H9 (cell line): ENCODE results near the gene HYAL1. TPM values are rescaled to one million over a fixed set of nuclear protein-coding genes. Genes with fewer than 3 reads are reported as not detected.
A peak's percentile ranks its signal among the peaks of the same experiment; 100 is the strongest.

ENCODE experiments used
- DNase-seq: peaks from one replicate; pipeline ENCODE4 v3.0.0-alpha.2; 2017
- H2AFZ ChIP-seq: one replicate; pipeline ENCODE4 v1.6.1; 2013; ENCODE audit warnings: mild to moderate bottlenecking, low read length, control low read depth, moderate library complexity
- H2AK5ac ChIP-seq: 2 replicates; pipeline ENCODE4 v1.6.1; 2013; ENCODE audit warnings: low read length, control low read depth, mixed read lengths; ENCODE audit not compliant: insufficient read length
- H2BK120ac ChIP-seq: one replicate; pipeline ENCODE4 v1.6.1; 2013; ENCODE audit warnings: low read depth, mild to moderate bottlenecking, low read length, control low read depth, inconsistent platforms; ENCODE audit not compliant: poor library complexity, severe bottlenecking
- H2BK12ac ChIP-seq: 2 replicates; pipeline ENCODE4 v1.6.1; 2013; ENCODE audit warnings: low read length, control low read depth, mixed read lengths, low read depth; ENCODE audit not compliant: insufficient read length
- H2BK15ac ChIP-seq: 2 replicates; pipeline ENCODE4 v1.6.1; 2013; ENCODE audit warnings: low read depth, low read length, control low read depth
- H2BK20ac ChIP-seq: one replicate; pipeline ENCODE4 v1.6.1; 2013; ENCODE audit warnings: low read depth, mild to moderate bottlenecking, low read length, control low read depth, inconsistent platforms; ENCODE audit not compliant: poor library complexity, severe bottlenecking
- H2BK5ac ChIP-seq: 2 replicates; pipeline ENCODE4 v1.6.1; 2013; ENCODE audit warnings: low read length, control low read depth, mixed read lengths; ENCODE audit not compliant: insufficient read length
- H3K14ac ChIP-seq: 2 replicates; pipeline ENCODE4 v1.6.1; 2013; ENCODE audit warnings: low read length, control low read depth; ENCODE audit not compliant: insufficient read depth
- H3K18ac ChIP-seq: 2 replicates; pipeline ENCODE4 v1.6.1; 2013; ENCODE audit warnings: low read depth, mild to moderate bottlenecking, mixed read lengths, low read length, control low read depth; ENCODE audit not compliant: insufficient read length
- H3K23ac ChIP-seq: 2 replicates; pipeline ENCODE4 v1.6.1; 2013; ENCODE audit warnings: low read length, control low read depth, mixed read lengths, low read depth; ENCODE audit not compliant: insufficient read length
- H3K23me2 ChIP-seq: 2 replicates; pipeline ENCODE4 v1.6.1; 2013; ENCODE audit warnings: low read depth, mild to moderate bottlenecking, mixed read lengths, low read length, control low read depth; ENCODE audit not compliant: insufficient read length, poor library complexity, severe bottlenecking
- H3K27ac ChIP-seq: 2 replicates; pipeline ENCODE4 v1.5.1; 2013; ENCODE audit warnings: low read length, control low read depth, mixed read lengths, low read depth; ENCODE audit not compliant: insufficient read length
- H3K27me3 ChIP-seq: 2 replicates; pipeline ENCODE4 v1.6.1; 2013; ENCODE audit warnings: low read length, control low read depth, inconsistent platforms; ENCODE audit not compliant: insufficient read depth
- H3K4ac ChIP-seq: 2 replicates; pipeline ENCODE4 v1.6.1; 2013; ENCODE audit warnings: low read depth, mild to moderate bottlenecking, control low read depth, inconsistent platforms, low read length, moderate library complexity
- H3K4me1 ChIP-seq: 2 replicates; pipeline ENCODE4 v1.6.1; 2013; ENCODE audit warnings: low read length, control low read depth, inconsistent platforms; ENCODE audit not compliant: insufficient read depth
- H3K4me2 ChIP-seq: 2 replicates; pipeline ENCODE4 v1.6.1; 2013; ENCODE audit warnings: low read length, control low read depth, mixed read lengths; ENCODE audit not compliant: insufficient read length, insufficient read depth
- H3K56ac ChIP-seq: 2 replicates; pipeline ENCODE4 v1.6.1; 2013; ENCODE audit warnings: low read depth, mild to moderate bottlenecking, mixed read lengths, low read length, control low read depth; ENCODE audit not compliant: insufficient read length
- H3K79me1 ChIP-seq: 2 replicates; pipeline ENCODE4 v1.6.1; 2013; ENCODE audit warnings: low read depth, mild to moderate bottlenecking, moderate library complexity, low read length, control low read depth, inconsistent platforms; ENCODE audit not compliant: insufficient read depth, poor library complexity, severe bottlenecking
- H3K79me2 ChIP-seq: 2 replicates; pipeline ENCODE4 v1.6.1; 2013; ENCODE audit warnings: low read length, control low read depth, inconsistent platforms; ENCODE audit not compliant: insufficient read depth
- H3K9ac ChIP-seq: 2 replicates; pipeline ENCODE4 v1.6.1; 2013; ENCODE audit warnings: low read length, control low read depth, mixed read lengths; ENCODE audit not compliant: insufficient read length; ENCODE audit errors: extremely low read depth
- H3K9me3 ChIP-seq: one replicate; pipeline ENCODE4 v1.6.1; 2013; ENCODE audit warnings: low read depth, low read length, inconsistent platforms; ENCODE audit not compliant: control insufficient read depth
- H3T11ph ChIP-seq: one replicate; pipeline ENCODE4 v1.6.1; 2013; ENCODE audit warnings: mild to moderate bottlenecking, low read length, control low read depth, inconsistent platforms
- H4K20me1 ChIP-seq: one replicate; pipeline ENCODE4 v1.6.1; 2013; ENCODE audit not compliant: control insufficient read depth, insufficient read length, insufficient read depth
- H4K5ac ChIP-seq: 2 replicates; pipeline ENCODE4 v1.6.1; 2013; ENCODE audit warnings: low read depth, mild to moderate bottlenecking, mixed read lengths, low read length, control low read depth; ENCODE audit not compliant: insufficient read length
- H4K8ac ChIP-seq: replicated peaks from 2 replicates; pipeline ENCODE4 v1.6.1; 2013; ENCODE audit warnings: low read length, control low read depth, mixed read lengths, low read depth; ENCODE audit not compliant: insufficient read length
- H4K91ac ChIP-seq: 2 replicates; pipeline ENCODE4 v1.6.1; 2013; ENCODE audit warnings: low read depth, mild to moderate bottlenecking, moderate library complexity, mixed read lengths, low read length, control low read depth; ENCODE audit not compliant: insufficient read length
- H3K27ac Mint-ChIP-seq, 3 experiments: 2 replicates in 2 of 3; 3 replicates in 1 of 3; pipeline ENCODE4 v1.8.0; 2020 to 2021; ENCODE audit warnings: mixed read lengths in 3 of 3, mild to moderate bottlenecking in 1 of 3, moderate library complexity in 1 of 3
- H3K27me3 Mint-ChIP-seq: 2 replicates; pipeline ENCODE4 v1.8.0; 2021; ENCODE audit warnings: low read depth, mild to moderate bottlenecking, moderate library complexity, mixed read lengths
- H3K36me3 Mint-ChIP-seq, 3 experiments: 2 replicates in 2 of 3; 3 replicates in 1 of 3; pipeline ENCODE4 v1.8.0; 2020 to 2021; ENCODE audit warnings: low read depth in 3 of 3, mixed read lengths in 3 of 3; ENCODE audit not compliant: insufficient read depth in 1 of 3
- H3K4me1 Mint-ChIP-seq, 2 experiments: 2 replicates each; pipeline ENCODE4 v1.8.0; 2020; ENCODE audit warnings: mixed read lengths in 2 of 2
- H3K4me3 Mint-ChIP-seq, 2 experiments: 2 replicates in 1 of 2; 3 replicates in 1 of 2; pipeline ENCODE4 v1.8.0; 2020 to 2021; ENCODE audit warnings: mild to moderate bottlenecking in 2 of 2, mixed read lengths in 2 of 2, moderate library complexity in 1 of 2
- H3K9me3 Mint-ChIP-seq, 2 experiments: 2 replicates in 1 of 2; 3 replicates in 1 of 2; pipeline ENCODE4 v1.8.0; 2020; ENCODE audit warnings: mild to moderate bottlenecking in 2 of 2, mixed read lengths in 2 of 2, moderate library complexity in 1 of 2
- CTCF ChIP-seq: fragments of 200-600 bp; sonication (generic); conservative IDR thresholded peaks from 3 replicates; pipeline ENCODE4 v1.8.0; 2021; ENCODE audit warnings: antibody characterized with exemption, mild to moderate bottlenecking
- WGBS: extraction: QIAGEN DNeasy Blood & Tissue Kit; methylation state at CpG from one replicate; pipeline ENCODE4 v1.1.7; 2013; ENCODE audit warnings: missing lambda C conversion rate, low lambda C conversion rate, mixed read lengths; ENCODE audit not compliant: insufficient read length; ENCODE audit errors: extremely low coverage; 5-methylcytosine and 5-hydroxymethylcytosine counted together
- total RNA-seq: library from RNA; stranded (reverse); gene quantifications from 2 replicates; pipeline ENCODE4 v1.2.1, GENCODE V29; 2021

Gene HYAL1
- total RNA-seq, 1 experiment from 2014 or later, result 2.0 TPM

DNA sequence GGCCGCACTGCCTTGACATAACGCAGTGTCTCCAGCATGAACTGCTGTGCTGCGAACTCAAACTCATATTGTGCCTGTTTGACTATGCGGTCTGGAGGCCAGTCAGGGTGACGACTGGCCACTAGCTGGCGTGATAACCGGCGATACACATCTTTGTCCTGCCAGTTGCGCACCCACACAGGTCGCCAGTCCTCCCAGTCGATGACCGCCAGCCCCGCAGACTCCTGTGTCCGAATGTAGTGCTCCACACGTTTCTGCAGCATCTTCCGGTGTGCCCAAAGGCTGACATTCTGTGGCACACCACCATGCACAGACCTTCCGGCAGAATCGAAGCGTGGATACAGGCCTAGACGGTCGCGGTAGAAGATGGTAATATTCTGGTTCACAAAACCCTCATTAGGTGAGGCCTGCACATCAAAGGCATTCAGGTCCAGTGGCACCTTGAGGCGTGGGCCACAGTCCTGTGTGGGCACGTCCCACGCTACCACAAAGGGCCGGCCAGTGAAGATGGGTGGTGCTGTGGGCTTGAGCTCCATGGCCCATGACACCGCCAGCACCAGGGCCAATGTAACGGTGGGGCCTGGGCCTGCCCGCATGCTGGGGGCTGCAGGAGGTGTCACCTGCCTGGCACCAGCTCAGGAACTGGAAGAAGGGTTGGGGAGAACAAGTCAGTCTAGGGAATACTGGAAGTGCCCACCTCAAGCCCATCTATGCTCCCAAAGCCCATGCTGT is 16.7 kb upstream of the HYAL1 start:
- no peak overlapping the region for H3K27ac ChIP-seq
- H4K20me1 ChIP-seq, result no peaks in the 10 kb centered on the region
- peak overlapping the region; percentile 72 for H3K9ac ChIP-seq

More for the DNA sequence above, 16.7 kb upstream of the HYAL1 start:
- Histone ChIP-seq H3K56ac (no peak overlapping the region), H2BK5ac (no peak overlapping the region), H2AK5ac (no peak overlapping the region), H3K18ac (no peak overlapping the region), H3K4ac (no peak overlapping the region), H4K91ac (no peak overlapping the region), H3T11ph (no peak overlapping the region), H3K23ac (no peak overlapping the region), H3K27me3 (no peaks in the 10 kb centered on the region), H3K79me1 (no peaks in the 10 kb centered on the region), H4K8ac (no peak overlapping the region), H3K23me2 (peaks cover 15% of the 10 kb centered on the region), H2BK20ac (no peak overlapping the region), H3K9me3 (no peaks in the 10 kb centered on the region), H3K4me2 (peak overlapping the region; percentile 83), H4K5ac (no peak overlapping the region), H3K79me2 (peaks cover 5% of the 10 kb centered on the region; the same call in 1 of the 2 replicates), H2BK12ac (no peak overlapping the region), H3K14ac (no peak overlapping the region), H2BK15ac (no peak overlapping the region), H2AFZ (no peak overlapping the region), H3K4me1 (peaks cover 6% of the 10 kb centered on the region; the same call in 1 of the 2 replicates), H2BK120ac (no peak overlapping the region)
- H3K9me3 Mint-ChIP-seq, result no peaks in the 10 kb centered on the region
- peaks cover 42 to 59% (median 46%) of the 10 kb centered on the region in 3 experiments for H3K36me3 Mint-ChIP-seq
- peaks cover 27 to 42% of the 10 kb centered on the region in 2 experiments for H3K4me1 Mint-ChIP-seq
- H3K27me3 Mint-ChIP-seq, result no peaks in the 10 kb centered on the region
- TF ChIP-seq CTCF, result no peak
- H3K4me3 Mint-ChIP-seq, result peak overlapping the region; percentile 85 to 97
- DNase-seq, result no peak
- no CpG with 5 or more reads among the region's 29 CpGs for WGBS
- H3K27ac Mint-ChIP-seq, result peak overlapping the region in 2 of 3 experiments; percentile 92 to 93; a peak in 3 of 7 replicates
